ENCODE results near the gene CWC27.
"Not testable (repeated sequence)": the region's sequence is repeated elsewhere in the genome, so short reads cannot be mapped to it uniquely, and the experiment has no call there.

CWC27 gene

DNA sequence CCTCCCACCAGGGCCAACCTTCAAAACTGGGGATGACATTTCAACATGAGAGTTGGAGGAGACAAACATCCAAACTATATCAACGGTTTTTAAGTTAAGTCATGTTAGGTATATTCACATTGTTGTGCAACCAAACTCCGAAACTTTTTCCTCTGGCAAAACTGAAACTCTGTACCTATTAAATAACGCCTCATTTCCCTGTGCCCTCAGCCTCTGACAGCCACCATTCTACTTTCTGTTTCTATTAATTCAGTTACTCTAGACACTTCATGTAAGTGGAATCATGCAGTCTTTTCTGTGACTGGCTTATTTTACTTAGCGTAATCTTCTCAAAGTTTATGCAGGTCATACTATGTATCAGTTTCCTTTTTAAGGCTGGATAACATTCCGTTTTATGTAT lies 85.0 kb downstream of the CWC27 start:
- DNase-seq = no peak

- DNase-seq = no peak
These were observed 86.1 kb downstream of the CWC27 start for GRCh38 chr5:64854855-64855254.

- no peak for DNase-seq
These were observed 91.2 kb downstream of the CWC27 start for GRCh38 chr5:64859881-64860280.

DNA sequence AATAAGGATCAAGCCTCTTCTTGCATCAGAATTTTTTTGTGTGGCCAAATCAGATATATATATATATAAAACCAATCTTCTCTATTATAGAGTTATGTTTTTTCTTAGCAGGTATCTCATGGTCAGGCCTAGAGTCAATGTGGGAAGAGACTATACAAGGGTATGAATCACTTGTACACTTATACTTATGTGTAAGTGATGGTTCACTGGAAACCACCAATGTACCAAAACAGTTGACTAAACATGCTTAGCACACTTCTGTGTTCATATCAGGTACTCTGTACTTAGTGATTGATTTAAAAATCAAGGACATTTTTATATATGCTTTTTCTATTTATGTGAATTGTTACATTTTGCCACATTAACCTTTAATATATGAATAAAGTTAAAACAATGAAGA lies 92.6 kb downstream of the CWC27 start:
- no peak for DNase-seq

DNA sequence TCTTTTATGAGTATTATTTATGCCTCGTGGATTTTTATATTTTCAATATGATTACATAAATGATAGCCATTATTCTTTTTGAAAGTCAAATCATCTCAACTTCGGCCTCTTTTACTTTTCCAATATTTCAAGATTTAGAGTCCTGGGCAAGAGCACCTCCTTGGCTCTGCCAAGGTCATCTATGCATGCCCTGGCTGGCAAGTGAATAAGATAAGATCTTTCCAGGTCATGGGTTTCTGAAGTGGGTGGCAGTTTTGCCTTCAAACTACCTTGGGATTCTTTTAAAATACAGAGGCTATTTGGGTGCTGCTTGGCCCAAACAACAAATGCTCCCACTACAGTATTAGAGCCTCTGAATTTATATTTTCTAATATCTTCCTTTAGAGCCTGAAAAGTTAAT lies 95.4 kb downstream of the CWC27 start:
- no peak for DNase-seq

DNA sequence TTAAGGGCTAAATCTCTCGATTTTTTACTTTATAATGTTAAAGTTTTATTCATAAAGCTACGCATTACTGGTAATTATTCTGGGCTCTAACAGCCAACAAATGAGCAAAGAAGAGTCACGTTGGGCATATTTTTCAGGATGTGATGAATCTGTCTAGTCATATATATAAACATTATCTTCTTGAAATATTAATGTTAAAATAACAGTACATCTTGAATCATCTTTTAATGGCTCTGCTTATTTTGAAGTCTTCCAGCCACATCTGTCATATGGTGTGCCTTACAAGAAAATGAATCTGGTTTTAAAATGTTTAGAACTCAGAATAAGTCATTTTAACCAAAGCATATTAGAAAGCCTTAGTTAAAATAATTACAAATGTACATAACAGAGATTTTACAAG lies 96.9 kb downstream of the CWC27 start:
- DNase-seq = no peak

GRCh38 chr5:64869419-64869818 lies 100.7 kb downstream of the CWC27 start:
- no peak for DNase-seq

DNA sequence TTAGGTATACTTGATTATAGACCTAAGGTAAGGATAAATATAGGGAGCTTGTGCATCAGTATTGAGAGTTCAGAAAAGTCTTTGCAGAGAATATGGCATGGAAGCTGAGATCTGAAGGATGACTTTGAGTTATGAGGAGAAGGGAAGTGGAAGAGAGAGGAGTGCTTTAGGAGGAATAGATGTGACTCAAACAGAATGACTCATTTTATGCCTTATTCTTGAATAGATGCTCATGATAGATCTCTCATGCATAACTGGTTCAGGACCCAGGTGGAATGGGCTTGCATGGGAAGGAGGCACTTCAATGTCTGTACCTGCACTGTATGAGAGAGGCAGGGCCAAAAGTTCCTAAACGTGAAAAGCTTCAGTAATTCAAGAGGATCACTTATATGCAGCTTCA lies 103.3 kb downstream of the CWC27 start:
- DNase-seq = no peak

DNA sequence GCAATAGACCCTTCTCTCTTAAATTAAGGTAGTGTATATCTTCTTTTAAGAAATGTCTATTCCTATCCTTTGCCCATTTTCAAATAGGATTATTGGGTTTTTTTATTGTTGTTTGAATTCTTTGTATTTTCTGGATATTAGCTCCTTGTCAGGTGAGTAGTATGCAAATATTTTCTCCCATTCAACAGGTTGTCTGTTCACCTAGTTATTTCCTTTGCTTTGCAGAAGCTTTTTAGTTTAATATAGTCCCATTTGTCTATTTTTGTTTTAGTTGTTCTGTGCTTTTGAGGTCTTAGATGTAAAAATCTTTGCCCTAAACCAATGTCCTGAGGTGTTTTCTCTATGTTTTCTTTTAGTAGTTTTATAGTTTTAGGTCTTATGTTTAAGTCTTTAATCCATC lies 104.7 kb downstream of the CWC27 start:
- DNase-seq = no peak

DNA sequence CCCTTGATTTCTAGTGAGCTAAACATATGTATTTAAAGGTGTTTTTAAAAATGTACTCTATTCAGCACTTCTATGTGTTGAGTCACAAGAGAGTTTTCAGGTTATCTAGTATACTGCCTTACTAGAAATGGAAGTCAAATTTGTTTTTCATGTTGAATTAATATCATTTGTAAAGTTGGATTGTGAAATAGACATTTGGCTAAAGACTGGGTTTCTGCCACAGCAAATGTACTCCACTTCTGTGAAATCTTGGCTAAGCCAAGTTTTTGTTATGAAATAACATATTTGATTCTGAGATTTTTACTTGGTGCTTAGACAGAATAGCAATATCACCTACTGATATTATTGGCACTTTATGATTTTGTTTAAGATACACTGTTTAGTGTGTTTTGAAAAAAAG lies 106.0 kb downstream of the CWC27 start:
- no peak for DNase-seq

- DNase-seq = no peak
These were observed 107.5 kb downstream of the CWC27 start for GRCh38 chr5:64876203-64876602.

DNA sequence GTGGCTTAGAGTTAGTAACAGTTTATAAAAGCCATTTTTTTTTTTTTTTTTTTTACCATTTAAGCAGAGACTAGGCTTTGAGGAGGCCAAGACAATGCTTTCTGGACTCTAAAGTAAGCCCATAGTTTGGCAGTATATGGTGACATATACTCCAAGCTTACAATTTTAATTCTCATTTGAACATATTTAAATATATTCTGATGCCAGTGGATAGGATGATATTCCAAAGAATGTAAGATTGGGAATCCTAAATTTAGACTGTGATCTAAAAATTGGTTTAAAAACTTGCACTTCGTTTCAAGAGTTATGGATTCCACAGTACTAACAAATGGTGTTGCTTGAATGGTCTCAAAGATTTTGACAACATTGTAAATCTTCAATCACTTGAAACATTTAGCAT lies 112.1 kb downstream of the CWC27 start:
- DNase-seq = no peak

DNA sequence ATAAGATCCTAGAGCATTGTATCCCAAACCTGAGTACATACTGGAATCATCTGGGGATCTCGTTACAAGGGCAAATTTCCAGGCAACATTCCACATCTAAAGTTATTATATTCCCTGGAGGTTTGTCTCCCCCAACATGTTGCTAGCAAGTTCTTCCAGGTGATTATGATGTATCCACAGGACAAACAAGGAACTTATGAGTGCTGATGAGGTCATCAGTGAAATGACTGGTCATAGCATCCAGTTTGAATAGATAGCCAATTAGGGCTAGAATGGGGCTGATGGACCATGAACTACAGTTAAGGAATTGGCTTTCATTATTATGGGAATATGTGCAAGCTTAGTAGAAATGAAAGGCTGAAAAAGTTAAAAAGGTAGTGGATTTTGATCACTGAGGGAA lies 115.2 kb downstream of the CWC27 start:
- DNase-seq = no peak

GRCh38 chr5:64884541-64884940 lies 115.8 kb downstream of the CWC27 start:
- no peak for DNase-seq

DNA sequence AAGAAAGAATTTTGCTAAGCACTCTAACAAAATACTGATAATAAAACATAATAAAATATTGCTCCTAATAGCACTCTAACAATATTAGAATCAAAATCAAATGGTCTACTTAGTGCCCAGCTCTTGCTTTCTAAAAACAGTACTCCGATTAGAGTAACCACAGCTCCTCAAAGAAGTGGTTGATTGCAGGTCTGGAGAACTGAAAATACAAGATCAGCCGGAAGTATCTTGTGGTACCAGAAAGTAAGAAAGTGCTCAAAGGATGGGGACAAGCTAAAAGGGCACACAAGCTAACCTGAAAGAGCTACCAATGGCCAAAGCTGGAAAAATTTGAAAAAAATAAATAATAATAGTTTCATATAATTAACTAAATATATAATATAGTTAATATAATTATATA lies 119.2 kb downstream of the CWC27 start:
- DNase-seq = no peak

DNA sequence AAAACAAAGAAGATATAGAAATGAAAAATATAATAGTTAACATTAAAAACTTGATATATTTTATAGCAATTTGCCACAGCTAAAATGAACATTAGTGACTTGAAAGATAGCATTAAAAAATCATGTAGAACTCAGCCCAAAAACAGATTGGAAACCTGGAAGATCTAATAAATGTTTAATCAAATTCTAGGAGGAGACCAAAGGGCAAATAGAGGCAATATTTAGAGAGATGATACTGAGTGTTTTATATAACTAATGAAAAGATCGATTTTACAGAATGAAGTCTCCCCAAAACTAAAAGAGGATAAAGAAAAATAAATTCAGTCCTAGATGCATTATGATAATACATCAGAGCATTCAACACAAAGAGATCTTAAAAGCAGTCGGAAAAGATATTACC lies 127.0 kb downstream of the CWC27 start:
- no peak for DNase-seq

GRCh38 chr5:64899838-64900237 lies 131.1 kb downstream of the CWC27 start:
- no peak for DNase-seq

DNA sequence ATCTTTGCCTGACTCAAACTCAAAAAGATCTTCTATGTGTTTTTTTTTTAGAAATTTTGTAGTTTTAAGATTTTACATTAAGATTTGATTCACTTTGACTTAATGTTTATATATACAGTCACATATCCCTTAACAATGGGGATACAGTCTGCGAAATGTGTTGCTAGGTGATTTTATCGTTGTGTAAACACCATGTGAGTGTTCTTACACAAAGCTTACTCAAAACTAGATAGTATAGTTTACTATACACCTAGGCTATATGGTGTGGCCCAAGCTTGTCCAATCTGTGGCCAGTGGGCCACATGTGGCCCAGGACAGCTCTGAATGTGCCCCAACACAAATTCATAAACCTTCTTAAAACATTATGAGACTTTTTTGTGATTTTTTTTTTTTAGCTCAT lies 131.9 kb downstream of the CWC27 start:
- no peak for DNase-seq

GRCh38 chr5:64907399-64907798 lies 138.7 kb downstream of the CWC27 start:
- not testable (repeated sequence) for DNase-seq

DNA sequence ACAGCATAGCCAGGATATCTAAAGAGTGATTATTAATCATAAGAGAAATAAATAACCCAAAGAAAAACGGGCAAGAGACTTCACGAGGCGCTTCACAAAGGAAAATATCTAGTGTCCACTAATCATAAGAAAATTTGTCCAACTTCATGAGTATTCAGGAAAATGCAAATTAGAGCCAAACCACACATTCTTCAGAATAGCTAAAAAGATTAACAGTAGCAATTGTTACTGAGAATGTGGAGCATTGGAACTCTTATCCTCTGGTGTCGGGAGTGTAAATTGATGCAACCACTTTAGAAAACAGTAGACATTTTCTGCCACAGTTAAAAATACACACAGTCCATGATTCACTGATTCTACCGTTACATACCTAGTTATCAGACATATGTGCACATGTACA lies 145.7 kb downstream of the CWC27 start:
- DNase-seq = no peak

DNA sequence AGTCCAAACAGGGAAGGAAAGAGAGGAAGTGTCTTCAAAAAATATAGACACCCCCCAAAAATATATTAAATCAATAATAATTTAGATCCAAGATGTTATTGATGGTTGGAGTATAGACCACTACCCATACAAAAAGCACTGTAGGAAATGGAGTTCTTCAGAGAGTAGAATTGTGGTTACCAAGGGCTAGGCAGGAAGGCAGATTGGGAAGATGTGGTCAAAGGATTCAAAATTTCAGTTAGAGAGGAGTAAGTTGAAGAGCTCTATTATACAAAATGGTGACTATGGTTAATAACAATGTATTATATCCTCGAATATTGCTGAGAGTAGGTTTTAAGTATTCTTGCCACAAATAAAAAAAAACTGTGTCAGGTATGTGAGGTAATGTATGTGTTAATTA lies 149.4 kb downstream of the CWC27 start:
- no peak for DNase-seq

GRCh38 chr5:64921386-64921785 lies 152.7 kb downstream of the CWC27 start:
- no peak for DNase-seq

DNA sequence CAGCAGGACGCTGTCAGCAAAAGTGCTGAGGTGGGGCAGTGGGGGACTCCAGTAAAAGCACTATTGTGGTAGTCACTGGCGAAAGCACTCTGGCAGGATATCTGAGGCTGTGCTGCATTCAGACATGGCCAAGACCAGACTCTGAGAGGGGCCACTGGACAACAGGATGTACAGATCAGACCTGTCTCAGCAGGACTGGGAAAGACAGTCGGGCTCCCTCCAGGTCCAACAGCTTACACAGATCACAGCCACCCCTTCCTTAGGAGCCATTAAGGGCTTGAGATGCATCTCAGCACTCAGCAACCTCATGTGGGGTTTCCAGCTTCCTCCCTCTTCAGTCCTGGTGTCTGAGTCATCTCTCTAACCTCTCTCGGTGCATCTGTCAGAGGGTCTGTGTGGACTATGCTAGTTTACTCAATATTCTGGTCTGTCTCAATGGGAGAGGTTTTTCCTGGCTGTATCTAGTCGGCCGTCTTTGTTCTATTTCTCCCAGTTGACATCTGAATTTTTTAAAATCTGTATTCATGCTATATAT lies 154.5 kb downstream of the CWC27 start:
- no peak for DNase-seq

DNA sequence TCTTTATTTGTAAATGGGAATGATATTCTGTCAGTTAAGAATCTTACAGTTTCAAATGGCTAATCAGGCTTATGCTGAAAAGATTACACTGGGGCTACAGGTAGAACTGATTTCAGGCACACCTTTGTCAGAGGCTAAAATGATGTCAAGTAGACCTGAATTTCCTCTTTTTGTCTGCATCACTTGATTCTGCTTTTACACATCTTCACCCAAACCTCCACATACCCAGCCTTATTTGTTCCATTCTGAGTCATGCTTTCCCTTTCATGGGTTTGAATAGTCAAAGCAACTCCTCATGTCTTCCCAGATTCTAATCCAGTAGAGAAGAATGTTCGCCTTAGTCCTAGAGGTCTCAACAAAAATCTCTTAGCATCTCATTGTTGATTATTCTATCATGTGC lies 156.4 kb downstream of the CWC27 start:
- DNase-seq = no peak

GRCh38 chr5:64929833-64930232 lies 161.1 kb downstream of the CWC27 start:
- no peak for DNase-seq
